Fibroblast of gingiva (primary cell): Measurements from ENCODE around the gene EHD2.
A peak's percentile ranks its signal among the peaks of the same experiment; 100 is the strongest.
"Not testable (repeated sequence)": the region's sequence is repeated elsewhere in the genome, so short reads cannot be mapped to it uniquely, and the experiment has no call there.

Source experiments
- DNase-seq: peaks from one replicate; pipeline ENCODE4 v3.0.0-alpha.2; 2011; ENCODE audit warnings: low read depth

The EHD2 gene

GRCh38 chr19:47691782-47692181 lies 21.4 kb upstream of the EHD2 start:
- DNase-seq = no peak

GRCh38 chr19:47693489-47693888 lies 19.7 kb upstream of the EHD2 start:
- DNase-seq = no peak

- no peak for DNase-seq
Measured at GRCh38 chr19:47693903-47694302, 19.3 kb upstream of the EHD2 start.

GRCh38 chr19:47694466-47695273 lies 18.6 kb upstream of the EHD2 start:
- no peak for DNase-seq

- no peak for DNase-seq
Measured at GRCh38 chr19:47695533-47696262, 17.5 kb upstream of the EHD2 start.

GRCh38 chr19:47696635-47697034 lies 16.6 kb upstream of the EHD2 start:
- DNase-seq = no peak

GRCh38 chr19:47697863-47698609 lies 15.2 kb upstream of the EHD2 start:
- peak; percentile 81 for DNase-seq

- DNase-seq = no peak
Measured at GRCh38 chr19:47698631-47699359, 14.4 kb upstream of the EHD2 start.

GRCh38 chr19:47699360-47699917 lies 13.8 kb upstream of the EHD2 start:
- DNase-seq = no peak

- no peak for DNase-seq
Measured at GRCh38 chr19:47700934-47701716, 12.1 kb upstream of the EHD2 start.

- no peak for DNase-seq
Measured at GRCh38 chr19:47701717-47702552, 11.3 kb upstream of the EHD2 start.

GRCh38 chr19:47702671-47703070 lies 10.6 kb upstream of the EHD2 start:
- no peak for DNase-seq

- no peak for DNase-seq
Measured at GRCh38 chr19:47703301-47703700, 9.9 kb upstream of the EHD2 start.

GRCh38 chr19:47704024-47704423 lies 9.2 kb upstream of the EHD2 start:
- peak; percentile 83 for DNase-seq

GRCh38 chr19:47704656-47705055 lies 8.6 kb upstream of the EHD2 start:
- no peak for DNase-seq

- DNase-seq = peak; percentile 63
Measured at GRCh38 chr19:47707135-47707925, 5.9 kb upstream of the EHD2 start.

GRCh38 chr19:47711652-47712242 lies 1.5 kb upstream of the EHD2 start:
- DNase-seq = no peak

- no peak for DNase-seq
Measured at GRCh38 chr19:47714339-47714738, 1.1 kb downstream of the EHD2 start.

- not testable (repeated sequence) for DNase-seq
Measured at GRCh38 chr19:47714855-47715254, 1.6 kb downstream of the EHD2 start.
